NCI-H146 (cell line): ENCODE measurements around the gene PARL.

Source experiments
- DNase-seq: peaks from one replicate; lab custom pipeline; 2025; lab: John Stamatoyannopoulos, UW

The PARL gene

GRCh38 chr3:183884427-183885296 lies at the start of gene PARL:
PARL (minus strand) TSS chr3:183884880; CDS start chr3:183884846, 34 bp downstream.
- DNase-seq = peak; percentile 97

DNA sequence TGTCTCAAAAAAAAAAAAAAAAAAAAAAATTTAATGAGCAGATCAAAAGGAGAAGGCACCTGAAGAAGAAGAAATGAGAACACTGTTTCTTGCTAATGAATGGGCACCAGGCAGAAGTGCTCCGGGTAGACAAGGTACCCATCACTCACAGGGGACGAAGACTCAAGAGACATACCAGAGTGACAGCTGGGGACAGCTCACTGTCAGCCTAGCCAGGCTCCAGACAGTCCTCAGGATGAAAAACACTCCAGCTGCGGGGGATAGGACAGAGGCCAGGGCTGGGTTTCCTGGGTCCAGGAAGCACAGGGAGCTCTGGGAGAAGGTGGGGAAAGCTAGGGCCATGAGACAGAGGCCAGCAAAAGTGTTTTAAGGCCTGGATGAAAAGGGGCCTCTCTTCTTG lies 48.5 kb upstream of the PARL start:
- no peak for DNase-seq

DNA sequence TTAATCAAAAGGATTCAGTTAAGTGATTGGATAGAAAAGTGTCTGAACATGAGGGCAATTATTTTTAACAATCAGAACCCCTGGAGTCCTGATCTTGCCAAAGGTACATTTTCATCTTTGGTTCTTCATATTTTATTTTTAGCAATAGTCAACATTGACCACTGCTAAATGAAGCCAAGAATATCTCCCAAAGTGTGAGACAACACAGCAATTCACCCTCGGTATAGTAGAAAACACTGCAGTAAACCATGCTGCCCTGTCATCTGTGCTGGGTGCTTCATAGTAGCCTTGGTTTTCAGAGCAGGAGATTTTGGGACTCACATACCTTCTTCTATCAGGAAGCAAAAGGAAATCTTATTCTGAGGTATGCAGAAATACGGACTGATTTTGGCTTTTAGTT lies 47.2 kb upstream of the PARL start:
- no peak for DNase-seq

DNA sequence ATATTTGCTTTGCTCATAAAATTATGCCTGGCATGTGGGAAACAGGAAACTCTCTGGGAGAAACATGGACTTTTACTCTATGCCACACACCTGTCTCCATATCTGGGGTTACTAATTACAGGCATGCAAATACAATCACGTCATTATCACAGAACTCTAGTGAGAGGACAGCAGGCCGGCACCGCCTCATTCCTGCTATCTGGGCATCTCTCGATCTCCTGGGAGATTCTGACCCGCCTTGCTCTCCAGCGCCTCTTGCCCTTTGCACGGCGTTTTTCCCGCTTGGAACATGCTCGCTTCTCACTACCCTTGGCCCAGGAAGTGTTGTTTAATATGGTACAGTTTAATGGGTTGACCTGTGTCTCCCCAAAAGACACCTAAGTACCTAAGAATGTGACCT lies 45.4 kb upstream of the PARL start:
- DNase-seq = peak; percentile 80

- DNase-seq = no peak
Observed at GRCh38 chr3:183927059-183927458, 42.4 kb upstream of the PARL start.

DNA sequence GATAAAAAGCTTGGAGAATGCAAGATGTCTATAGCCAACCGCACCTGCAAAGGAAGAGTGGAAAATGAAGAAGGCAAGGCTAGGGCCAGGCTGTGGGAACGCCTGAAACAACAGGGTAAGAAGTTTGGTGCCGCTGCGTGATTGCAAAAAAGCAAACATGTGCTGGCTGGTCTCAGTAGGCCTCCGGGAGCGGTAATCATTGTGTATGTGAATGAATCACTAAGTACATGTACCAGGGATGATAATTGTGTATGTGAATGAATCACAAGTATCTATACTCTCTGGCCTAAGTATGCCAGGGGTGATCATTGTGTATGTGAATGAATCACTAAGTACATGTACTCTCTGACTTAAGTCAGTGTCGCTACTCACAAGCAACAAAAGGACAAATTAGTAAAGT lies 40.3 kb upstream of the PARL start:
- no peak for DNase-seq

- no peak for DNase-seq
Observed at GRCh38 chr3:183924543-183924942, 39.9 kb upstream of the PARL start.

- no peak for DNase-seq
Observed at GRCh38 chr3:183922421-183922820, 37.7 kb upstream of the PARL start.

DNA sequence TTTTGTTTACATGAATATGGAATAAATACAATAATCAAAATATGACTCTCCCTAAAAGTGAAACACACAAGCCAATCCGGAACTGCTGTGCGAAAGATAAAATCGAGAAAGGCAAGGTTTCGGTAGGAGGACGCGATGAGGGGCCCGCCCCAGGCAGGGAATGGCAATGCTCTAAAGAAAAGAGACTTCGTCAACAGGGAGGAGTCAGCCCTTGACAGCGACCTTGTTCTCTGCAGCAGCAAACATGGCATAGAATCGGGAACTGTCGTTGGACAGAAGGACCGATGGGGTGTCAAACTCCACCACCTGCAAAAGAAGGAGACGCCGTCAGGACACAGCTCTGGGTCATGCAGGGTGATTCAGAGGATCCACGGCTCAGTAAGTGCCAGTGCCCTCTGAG lies 36.4 kb upstream of the PARL start:
- no peak for DNase-seq

GRCh38 chr3:183920416-183920815 lies 35.7 kb upstream of the PARL start:
- DNase-seq = no peak

DNA sequence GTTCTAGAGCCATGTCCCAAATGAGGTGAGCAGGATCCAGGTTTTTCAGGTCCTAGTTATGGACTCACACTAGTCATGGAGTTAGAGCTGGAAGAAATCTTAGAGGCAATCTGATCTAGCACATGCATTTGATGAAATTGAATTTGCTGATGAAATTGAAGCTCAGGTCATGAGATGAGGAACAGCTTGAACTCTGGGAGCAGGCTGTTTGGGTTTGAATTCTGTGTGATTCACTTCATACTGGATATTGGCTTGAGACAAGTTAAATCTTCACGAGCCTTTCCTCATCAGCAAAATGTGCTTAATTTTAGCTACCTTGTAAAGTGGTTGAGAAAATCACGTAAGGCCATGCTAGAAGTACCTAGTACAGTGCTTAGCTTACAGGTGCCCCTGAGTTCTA lies 33.5 kb upstream of the PARL start:
- DNase-seq = no peak

GRCh38 chr3:183917776-183918175 lies 33.1 kb upstream of the PARL start:
- no peak for DNase-seq

DNA sequence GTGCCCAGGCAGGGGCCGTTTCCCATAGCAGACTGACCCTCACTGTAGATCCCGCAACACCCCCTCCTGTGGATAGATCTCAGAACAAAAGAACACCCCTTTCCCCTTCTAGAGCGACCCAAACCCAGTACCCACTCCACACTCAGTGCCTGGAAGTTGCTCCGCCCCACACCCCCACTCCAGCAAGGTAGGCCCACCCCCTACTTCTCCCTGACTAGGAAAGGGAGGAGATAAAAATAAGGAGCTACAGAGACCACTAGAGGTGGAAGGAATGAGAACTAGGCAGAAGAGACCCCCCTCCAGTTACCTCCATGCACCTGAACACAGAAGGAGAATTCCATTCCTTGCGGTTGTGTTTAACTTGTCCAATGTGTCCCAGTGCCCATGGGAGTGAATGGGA lies 30.2 kb upstream of the PARL start:
- DNase-seq = no peak

GRCh38 chr3:183913580-183913920 lies 28.9 kb upstream of the PARL start:
- no peak for DNase-seq

GRCh38 chr3:183912895-183913579 lies 28.4 kb upstream of the PARL start:
- no peak for DNase-seq

DNA sequence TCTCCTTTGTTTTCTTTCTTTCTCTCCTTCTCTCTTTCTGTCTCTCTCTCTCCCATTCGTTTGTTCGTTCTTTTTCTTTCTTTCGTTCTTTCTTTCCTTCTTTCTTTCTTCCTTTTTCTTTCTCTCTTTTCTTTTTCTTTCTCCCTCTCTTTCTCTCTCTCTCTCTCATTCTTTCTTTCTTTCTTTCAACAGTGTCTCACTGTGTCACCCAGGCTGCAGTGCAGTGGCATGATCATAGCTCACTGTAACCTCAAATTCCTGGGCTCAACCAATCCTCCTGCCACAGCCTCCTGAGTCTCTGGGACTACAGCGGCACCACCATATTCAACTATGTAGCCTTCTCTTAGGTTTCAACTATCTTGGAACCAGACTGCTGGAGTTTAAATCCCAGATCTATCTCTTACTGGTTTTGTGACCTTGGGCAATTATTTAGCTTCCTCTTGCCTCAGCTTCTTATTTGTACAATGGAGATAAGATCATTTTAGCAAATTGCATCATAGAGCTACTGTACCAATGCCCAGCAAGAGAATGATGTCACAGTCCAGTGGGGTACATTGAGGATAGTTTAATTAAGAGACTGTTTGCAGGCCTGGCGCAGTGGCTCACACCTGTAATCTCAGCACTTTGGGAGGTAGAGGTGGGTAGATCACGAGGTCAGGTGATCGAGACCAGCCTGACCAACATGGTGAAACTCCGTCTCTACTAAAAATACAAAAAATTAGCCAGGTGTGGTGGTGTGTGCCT lies 27.3 kb upstream of the PARL start:
- DNase-seq = no peak

GRCh38 chr3:183911087-183911486 lies 26.4 kb upstream of the PARL start:
- DNase-seq = no peak

DNA sequence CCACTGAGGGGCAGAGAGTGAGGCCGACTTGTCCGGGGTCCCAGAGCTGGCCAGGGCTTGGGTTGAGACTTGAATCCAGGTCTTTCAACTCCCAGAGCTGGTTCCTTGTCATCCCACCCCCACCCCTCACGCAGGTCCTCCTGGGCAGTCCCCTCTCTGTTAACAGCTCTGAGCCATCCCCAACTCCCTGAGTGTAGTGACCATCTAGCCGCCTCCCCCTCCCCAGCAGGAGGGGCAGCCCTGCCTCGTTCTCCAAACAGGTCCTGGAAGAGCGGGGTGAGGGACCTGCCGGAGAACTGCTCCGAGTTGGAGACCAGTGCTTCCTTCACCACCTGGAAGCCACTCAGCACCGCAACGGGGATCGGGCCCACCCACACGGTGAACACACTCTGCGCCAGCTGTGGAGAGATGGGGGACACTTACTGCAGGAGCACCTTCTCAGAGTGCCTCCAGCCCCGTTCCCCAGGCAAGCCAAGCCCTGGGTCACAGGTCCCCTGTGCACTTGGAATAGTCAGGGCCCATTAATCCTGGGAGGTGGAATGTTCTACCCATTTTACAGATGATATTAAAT lies 24.4 kb upstream of the PARL start:
- no peak for DNase-seq

- DNase-seq = no peak
Observed at GRCh38 chr3:183907911-183908331, 23.2 kb upstream of the PARL start.

GRCh38 chr3:183907176-183907575 lies 22.5 kb upstream of the PARL start:
- no peak for DNase-seq

GRCh38 chr3:183906234-183906921 lies 21.7 kb upstream of the PARL start:
- DNase-seq = no peak
